Measurements from ENCODE around the gene TNFSF9.

Gene TNFSF9

GRCh38 chr19:6516659-6517291, 14.1 kb upstream of the TNFSF9 start (continued):
- TF ChIP-seq ZNF654 (tag by site-specific recombination; IDR thresholded peaks at IDR 0.05; ENCODE audit: low read depth) (peak; percentile 96), ZSCAN30 (tag by site-specific recombination; IDR thresholded peaks at IDR 0.05) (peak; percentile 96), TSHZ1 (tag by site-specific recombination; IDR thresholded peaks at IDR 0.05; ENCODE audit: borderline replicate concordance) (0 out of 2 replicates have a peak, but pooled peaks have one; percentile 9), ZNF324 (tag by site-specific recombination; IDR thresholded peaks at IDR 0.05) (peak; percentile 74), ZBTB6 (tag by site-specific recombination; IDR thresholded peaks at IDR 0.05) (peak; percentile 95), ZSCAN23 (tag by site-specific recombination; IDR thresholded peaks at IDR 0.05) (0 out of 2 replicates have a peak, but pooled peaks have one; percentile 18), ZNF404 (tag by site-specific recombination; IDR thresholded peaks at IDR 0.05) (no peak), ZNF449 (tag by site-specific recombination; IDR thresholded peaks at IDR 0.05) (no peak), ZNF645 (tag by site-specific recombination; IDR thresholded peaks at IDR 0.05) (no peak; the same call in 1 of the 2 replicates), ZNF18 (tag by site-specific recombination; IDR thresholded peaks at IDR 0.05) (no peak), ZNF23 (tag by site-specific recombination; IDR thresholded peaks at IDR 0.05; ENCODE audit: borderline replicate concordance) (no peak), ZEB2 (tag by site-specific recombination; IDR thresholded peaks at IDR 0.05) (peak; percentile 79; the same call in 1 of the 2 replicates), PRDM10 (tag by site-specific recombination; IDR thresholded peaks at IDR 0.05) (peak; percentile 12; the same call in 1 of the 2 replicates), ZNF555 (tag by site-specific recombination; conservative IDR thresholded peaks at IDR 0.05) (no peak), PRDM4 (tag by site-specific recombination; IDR thresholded peaks at IDR 0.05) (no peak), ZNF785 (tag by site-specific recombination; IDR thresholded peaks at IDR 0.05) (peak; percentile 86; the same call in 1 of the 2 replicates), SCRT1 (tag by site-specific recombination; IDR thresholded peaks at IDR 0.05; ENCODE audit: borderline replicate concordance) (no peak), ZIC2 (tag by site-specific recombination; IDR thresholded peaks at IDR 0.05) (peak; percentile 35; the same call in 1 of the 2 replicates), KLF8 (tag by site-specific recombination; IDR thresholded peaks at IDR 0.05) (peak; percentile 57), ZNF132 (tag by site-specific recombination; IDR thresholded peaks at IDR 0.05; ENCODE audit: borderline replicate concordance) (no peak), ZNF391 (tag by site-specific recombination; IDR thresholded peaks at IDR 0.05; ENCODE audit: borderline replicate concordance, low read depth) (peak; percentile 82; the same call in 1 of the 2 replicates), ZBTB8A (tag by site-specific recombination; IDR thresholded peaks at IDR 0.05) (peak; percentile 44; the same call in 1 of the 2 replicates), ZNF10 (tag by site-specific recombination; IDR thresholded peaks at IDR 0.05) (no peak)
